NT2/D1 (cell line): ENCODE data around the gene EPHA3.
A peak's percentile ranks its signal among the peaks of the same experiment; 100 is the strongest.

Source experiments
- DNase-seq: peaks from one replicate; pipeline ENCODE4 v3.0.0-alpha.2; 2011; ENCODE audit warnings: low read depth, low spot score
- H3K27me3 ChIP-seq: 2 replicates; pipeline ENCODE4 v1.6.0; 2011; ENCODE audit warnings: mild to moderate bottlenecking; ENCODE audit not compliant: insufficient read length, insufficient read depth
- H3K36me3 ChIP-seq: 2 replicates; pipeline ENCODE4 v1.6.1; 2011; ENCODE audit warnings: mild to moderate bottlenecking, low read length, mixed read lengths; ENCODE audit not compliant: insufficient read depth, insufficient read length
- H3K4me1 ChIP-seq: 2 replicates; pipeline ENCODE4 v1.5.1; 2011; ENCODE audit not compliant: insufficient read depth, insufficient read length
- H3K4me3 ChIP-seq: 2 replicates; pipeline ENCODE4 v1.5.1; 2011; ENCODE audit warnings: low read depth; ENCODE audit not compliant: insufficient read length
- H3K9ac ChIP-seq: 2 replicates; pipeline ENCODE4 v1.6.0; 2011; ENCODE audit warnings: low read depth; ENCODE audit not compliant: insufficient read length
- H3K9me3 ChIP-seq: 2 replicates; pipeline ENCODE4 v1.5.1; 2011; ENCODE audit warnings: mild to moderate bottlenecking, low read length; ENCODE audit not compliant: insufficient read depth
- SUZ12 ChIP-seq: IDR thresholded peaks from 2 replicates; pipeline ENCODE4 v1.6.1; 2011; ENCODE audit not compliant: insufficient read length, insufficient read depth; ENCODE audit errors: extremely low read depth
- YY1 ChIP-seq: IDR thresholded peaks from 2 replicates; pipeline ENCODE4 v1.6.1; 2011; ENCODE audit not compliant: insufficient read length, insufficient read depth
- ZNF274 ChIP-seq: IDR thresholded peaks from 2 replicates; pipeline ENCODE4 v1.6.1; 2011; ENCODE audit warnings: mild to moderate bottlenecking, low read depth, low read length

Gene EPHA3

GRCh38 chr3:89087851-89088250 is 19.6 kb upstream of the EPHA3 start:
- Histone ChIP-seq H3K4me1 (no peaks in the 10 kb centered on the region), H3K9me3 (no peaks in the 10 kb centered on the region), H3K9ac (no peak overlapping the region), H3K36me3 (no peaks in the 10 kb centered on the region), H3K27me3 (no peaks in the 10 kb centered on the region), H3K4me3 (no peak overlapping the region)
- TF ChIP-seq YY1 (no peak), ZNF274 (no peak), SUZ12 (no peak)
- DNase-seq = no peak

GRCh38 chr3:89098173-89098572 is 9.2 kb upstream of the EPHA3 start:
- no peaks in the 10 kb centered on the region for H3K27me3 ChIP-seq
- no peak for DNase-seq

GRCh38 chr3:89098964-89099585 is 8.3 kb upstream of the EPHA3 start:
- TF ChIP-seq YY1 = no peak
- no peak for TF ChIP-seq ZNF274
- TF ChIP-seq SUZ12 = no peak
- Histone ChIP-seq H3K4me3 (no peak overlapping the region), H3K9ac (no peak overlapping the region), H3K4me1 (no peaks in the 10 kb centered on the region), H3K27me3 (no peaks in the 10 kb centered on the region), H3K9me3 (no peaks in the 10 kb centered on the region), H3K36me3 (no peaks in the 10 kb centered on the region)
- DNase-seq = peak; percentile 42

More at GRCh38 chr3:89098173-89098572, 9.2 kb upstream of the EPHA3 start:
- Histone ChIP-seq H3K36me3 (no peaks in the 10 kb centered on the region), H3K4me3 (no peak overlapping the region), H3K9ac (no peak overlapping the region), H3K9me3 (no peaks in the 10 kb centered on the region), H3K4me1 (no peaks in the 10 kb centered on the region)
- TF ChIP-seq YY1 = no peak
- TF ChIP-seq SUZ12 = no peak
- no peak for TF ChIP-seq ZNF274

DNA sequence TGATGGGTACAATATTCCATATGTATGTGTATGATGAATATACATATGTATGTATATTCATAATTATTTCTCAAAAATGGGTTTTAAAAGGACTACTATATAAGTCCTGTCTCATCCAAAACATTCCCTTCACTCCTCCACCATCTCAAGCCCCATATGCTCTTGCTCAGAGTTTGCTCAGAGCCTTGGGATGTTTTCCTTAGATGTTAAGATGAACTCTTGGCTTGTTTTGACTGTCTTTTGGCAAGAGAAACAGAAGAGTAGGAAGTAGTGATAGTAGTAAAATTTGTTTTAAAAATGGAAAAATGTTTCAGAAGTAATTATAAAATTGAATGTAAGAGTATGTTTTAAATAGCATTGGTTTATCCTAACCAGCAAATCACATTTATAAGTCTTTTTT is 6.2 kb upstream of the EPHA3 start:
- Histone ChIP-seq H3K9me3 (no peaks in the 10 kb centered on the region), H3K36me3 (no peaks in the 10 kb centered on the region), H3K9ac (no peak overlapping the region), H3K4me3 (no peak overlapping the region), H3K27me3 (peaks cover 3% of the 10 kb centered on the region), H3K4me1 (no peaks in the 10 kb centered on the region)
- no peak for DNase-seq
- TF ChIP-seq ZNF274 (no peak), YY1 (no peak), SUZ12 (no peak)

DNA sequence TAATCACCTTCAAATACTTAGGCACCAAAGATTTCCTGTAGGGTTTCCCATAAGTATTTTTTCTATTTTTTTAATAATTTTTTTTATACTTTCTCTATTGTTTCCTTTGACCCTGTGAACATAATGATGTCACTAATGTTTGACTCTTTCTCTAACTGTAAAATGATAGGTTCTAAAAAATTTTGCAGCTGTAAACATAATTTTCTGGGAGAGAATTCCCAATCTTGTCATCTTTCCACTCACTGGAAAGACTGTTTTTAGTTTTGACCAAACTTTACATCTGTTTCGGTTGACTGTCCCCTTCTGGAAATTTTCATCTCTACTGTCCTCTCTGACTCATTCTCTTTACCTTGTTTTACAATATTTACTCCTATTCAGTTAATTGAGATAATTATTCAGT is 5.5 kb upstream of the EPHA3 start:
- DNase-seq = no peak
- H3K27me3 ChIP-seq = peaks cover 10% of the 10 kb centered on the region
- H3K4me1 ChIP-seq = no peaks in the 10 kb centered on the region
- TF ChIP-seq ZNF274 (no peak), YY1 (no peak), SUZ12 (no peak)
- H3K4me3 ChIP-seq = no peak overlapping the region
- no peaks in the 10 kb centered on the region for H3K9me3 ChIP-seq
- no peaks in the 10 kb centered on the region for H3K36me3 ChIP-seq
- H3K9ac ChIP-seq = no peak overlapping the region

- H3K27me3 ChIP-seq = peaks cover 36% of the 10 kb centered on the region
- H3K9ac ChIP-seq = no peak overlapping the region
- H3K9me3 ChIP-seq = no peaks in the 10 kb centered on the region
- DNase-seq = no peak
- TF ChIP-seq SUZ12 = no peak
- no peak for TF ChIP-seq ZNF274
- no peak for TF ChIP-seq YY1
- H3K4me3 ChIP-seq = no peak overlapping the region
- H3K36me3 ChIP-seq = no peaks in the 10 kb centered on the region
- H3K4me1 ChIP-seq = no peaks in the 10 kb centered on the region
These were observed 2.9 kb upstream of the EPHA3 start for GRCh38 chr3:89104499-89104898.

DNA sequence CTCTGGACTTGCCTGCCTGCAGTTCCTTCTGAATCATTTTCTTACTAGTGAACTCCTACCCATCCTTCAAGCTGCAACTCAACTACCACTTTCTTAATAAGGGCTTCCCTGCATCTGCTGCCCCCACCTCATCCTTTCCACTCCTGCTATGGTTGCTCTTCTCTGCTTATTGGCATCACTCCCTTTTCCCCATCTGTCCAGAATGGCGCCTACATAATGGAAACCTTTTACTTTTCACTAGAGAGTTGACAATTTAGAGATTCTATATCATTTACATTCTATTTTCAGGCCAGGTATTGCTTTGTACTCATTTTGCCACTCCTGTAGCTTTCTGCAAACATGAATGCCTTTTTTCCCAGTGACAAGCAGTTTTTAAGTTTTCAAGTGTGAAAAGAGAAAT is 1.9 kb upstream of the EPHA3 start:
- Histone ChIP-seq H3K9me3 (no peaks in the 10 kb centered on the region), H3K36me3 (no peaks in the 10 kb centered on the region), H3K4me3 (no peak overlapping the region), H3K9ac (no peak overlapping the region), H3K27me3 (peaks cover 38% of the 10 kb centered on the region), H3K4me1 (no peaks in the 10 kb centered on the region)
- no peak for DNase-seq
- TF ChIP-seq SUZ12 (no peak), YY1 (no peak), ZNF274 (no peak)
